GM18907 (cell line): ENCODE results near the gene ZNF652.
"Not testable (repeated sequence)": the region's sequence is repeated elsewhere in the genome, so short reads cannot be mapped to it uniquely, and the experiment has no call there.

Experiments
- ATAC-seq: cut with Tn5 transposase; IDR thresholded peaks from one replicate; pipeline ENCODE4 v1.9.1; 2021; ENCODE audit warnings: mild to moderate bottlenecking, moderate library complexity; ENCODE audit not compliant: unreplicated experiment

The ZNF652 gene

DNA sequence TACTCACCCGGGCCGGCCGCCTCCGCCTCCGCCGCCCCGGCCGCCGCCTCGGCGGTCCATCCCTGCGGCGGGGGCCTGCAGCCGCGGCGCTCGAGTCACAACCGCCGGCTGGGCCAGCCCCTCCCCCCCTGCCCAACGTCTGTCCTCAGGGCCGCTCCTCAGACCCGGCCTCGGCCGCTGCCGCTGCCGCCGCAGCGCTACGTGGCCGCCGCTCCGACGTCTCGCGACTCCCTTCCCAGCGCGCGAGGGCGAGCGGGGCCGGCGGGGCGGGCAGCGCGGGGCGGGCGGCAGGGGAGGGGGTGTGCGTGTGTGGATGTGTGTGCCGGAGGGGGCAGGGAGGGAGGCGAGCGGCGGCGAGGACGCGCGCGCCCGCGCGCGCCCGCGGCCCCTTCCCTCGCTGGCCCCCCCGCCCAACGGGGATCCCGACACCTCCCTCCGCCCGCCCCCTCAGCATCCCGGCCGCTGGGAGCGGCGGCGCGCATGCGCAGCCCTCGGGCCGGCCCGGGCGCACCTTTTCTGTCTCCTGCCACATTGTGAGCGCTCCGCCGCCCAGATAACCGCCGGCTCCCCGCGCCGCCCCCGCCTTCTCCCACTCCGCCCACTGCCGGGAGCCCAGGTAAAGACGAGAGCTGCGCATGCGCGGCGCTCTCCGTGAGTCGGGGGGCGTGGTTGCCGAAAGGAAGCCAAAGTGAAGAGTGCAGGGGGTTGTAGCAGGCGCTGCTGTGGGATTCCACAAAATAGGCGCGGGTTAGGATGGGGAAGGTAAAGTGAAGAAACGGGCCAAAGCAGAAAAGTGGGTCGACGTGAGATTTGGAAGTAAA lies at the start of gene ZNF652:
ZNF652 (minus strand) TSS at position 349 of the 821 bp plus-strand sequence. CDS start 44,525 bp downstream, outside the sequence.
- ATAC-seq, result peak; percentile 59

DNA sequence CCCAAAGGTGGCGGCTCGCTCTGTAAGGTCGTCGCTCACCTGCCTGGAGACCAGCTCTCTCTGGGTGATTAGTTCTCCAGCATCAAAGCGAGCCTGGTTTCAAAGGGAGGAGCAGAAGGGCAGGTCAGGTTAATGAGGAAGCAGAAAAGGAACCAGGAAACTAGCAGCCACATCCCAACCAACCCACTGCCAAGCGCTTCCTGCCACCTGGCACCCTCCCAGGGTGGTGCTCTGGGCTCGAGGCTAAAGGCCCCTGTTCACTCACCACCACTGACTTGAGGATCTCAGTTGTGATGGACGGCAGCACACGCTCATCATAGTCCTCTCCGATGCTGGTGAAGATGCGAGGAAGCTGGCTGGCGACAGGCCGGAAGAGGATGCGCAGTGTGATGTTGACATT lies 47.0 kb upstream of the ZNF652 start:
- no peak for ATAC-seq

DNA sequence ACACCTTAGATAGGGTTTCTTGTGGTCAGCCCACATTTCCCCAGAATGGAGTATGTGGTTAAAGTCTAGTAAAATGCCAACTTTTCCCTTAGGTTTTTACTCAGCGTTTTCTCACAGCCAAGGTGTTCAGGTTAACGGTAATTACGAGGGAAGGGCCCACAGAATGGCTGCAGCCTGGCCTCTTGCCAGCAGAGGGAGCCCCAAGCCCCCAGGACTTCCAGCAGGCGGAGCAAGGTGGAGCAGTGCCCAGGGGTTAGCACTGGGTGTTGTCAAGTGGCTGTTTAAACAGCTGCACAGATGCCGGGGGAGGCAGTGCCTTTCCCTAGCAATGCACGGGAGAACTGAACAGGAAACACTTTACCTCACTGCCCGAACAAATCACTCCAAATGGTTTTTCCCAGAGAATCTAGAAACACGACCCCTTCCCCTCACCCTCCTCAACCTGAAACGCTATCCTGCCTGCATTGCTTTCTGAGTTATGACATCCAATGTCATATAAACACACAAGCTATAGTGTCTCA lies 46.0 kb upstream of the ZNF652 start:
- peak; percentile 49 for ATAC-seq

DNA sequence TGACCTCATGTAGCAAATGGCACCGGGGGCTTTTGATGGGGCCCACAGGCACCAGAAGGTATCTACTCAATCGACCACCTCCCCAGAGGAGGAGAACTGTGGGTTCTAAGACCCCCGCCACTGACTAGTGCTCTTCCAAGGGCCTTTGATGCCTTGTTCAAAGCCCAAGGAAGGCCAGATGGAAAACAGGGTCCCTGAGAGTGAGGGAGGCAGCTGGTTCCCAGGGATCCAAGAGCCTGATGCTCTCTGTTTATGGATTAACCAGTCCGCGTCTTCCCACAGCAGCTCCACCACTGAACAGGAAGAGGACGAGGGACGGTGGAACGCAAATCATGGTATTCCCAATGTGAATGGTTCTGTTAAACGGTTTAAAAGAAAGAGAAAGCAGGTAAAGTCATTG lies 45.0 kb upstream of the ZNF652 start:
- no peak for ATAC-seq

- ATAC-seq, result no peak
Measured at GRCh38 chr17:49406421-49407061, 44.5 kb upstream of the ZNF652 start.

DNA sequence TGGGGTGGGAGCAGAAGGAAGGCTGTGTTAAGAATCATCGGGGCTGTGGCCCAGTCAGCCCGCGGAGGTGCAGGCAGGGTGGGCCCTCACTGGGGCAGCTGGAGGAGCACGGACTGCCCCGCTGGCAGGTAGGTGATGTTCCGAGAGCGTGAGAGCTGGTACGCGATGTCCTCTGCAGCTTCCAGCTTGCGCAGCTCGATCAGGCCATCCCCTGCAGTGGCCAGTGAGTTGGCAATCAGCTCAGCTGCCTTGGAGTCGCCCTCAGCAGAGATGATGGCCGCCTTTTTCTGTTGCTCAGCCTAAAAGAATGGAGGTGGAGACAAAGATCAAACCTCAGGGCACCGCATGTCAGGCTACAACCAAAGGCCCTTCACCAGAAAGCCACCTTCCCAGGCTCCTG lies 42.9 kb upstream of the ZNF652 start:
- ATAC-seq, result no peak

DNA sequence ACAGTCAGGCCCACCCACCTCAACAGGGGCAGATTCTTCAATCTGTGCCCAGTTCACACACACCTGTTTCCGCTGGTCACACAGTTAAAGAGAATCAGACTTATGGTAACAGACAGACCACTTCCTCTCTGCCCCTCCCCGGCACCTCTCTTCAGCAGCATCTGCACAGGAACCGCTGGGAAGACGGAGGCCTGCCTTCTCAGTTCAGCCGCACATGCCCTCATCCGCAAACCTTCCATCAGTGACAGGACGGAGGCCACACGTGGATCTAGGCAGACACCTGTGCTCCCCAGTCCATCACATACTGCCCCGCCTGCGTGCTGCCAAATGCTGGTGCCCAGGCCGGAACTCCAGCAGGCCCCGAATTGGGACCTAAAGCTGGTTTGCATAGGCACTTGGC lies 42.3 kb upstream of the ZNF652 start:
- peak; percentile 56 for ATAC-seq

DNA sequence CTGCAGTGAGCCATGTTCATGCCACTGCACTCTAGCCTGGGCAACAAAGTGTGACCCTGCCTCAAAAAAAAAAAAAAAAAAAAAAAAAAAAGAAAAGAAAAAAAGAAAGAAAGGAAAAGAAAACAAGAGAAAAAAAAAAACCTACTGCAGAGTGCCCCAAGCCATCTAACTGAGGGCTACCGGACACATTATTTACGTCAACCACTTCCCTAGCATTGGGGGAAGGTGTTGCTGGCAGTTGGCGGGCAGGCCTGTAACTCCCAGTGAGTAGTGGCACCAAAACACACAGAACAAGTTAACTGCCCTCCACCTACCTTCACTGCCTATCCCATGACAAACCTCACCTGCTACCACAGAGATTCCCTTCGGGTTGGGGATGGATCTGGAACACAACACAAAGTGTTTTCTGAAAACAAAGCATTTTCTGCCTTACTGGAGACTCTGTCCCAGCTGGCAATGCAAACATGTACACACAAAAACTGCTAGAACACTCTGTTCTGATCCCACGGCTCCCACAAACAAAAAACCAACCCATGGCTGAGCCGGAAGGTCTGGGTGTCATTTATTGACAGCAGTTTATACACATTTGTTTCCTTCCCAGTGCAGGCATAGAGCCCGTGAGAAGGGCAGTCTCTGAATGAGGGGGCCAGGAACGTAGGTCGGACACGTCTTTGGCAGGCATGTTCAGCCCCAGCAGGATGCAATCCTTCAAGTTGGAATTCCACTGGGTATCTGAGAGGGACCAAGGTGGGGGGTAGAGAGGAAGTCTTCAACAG lies 41.7 kb upstream of the ZNF652 start:
- ATAC-seq, result no peak

DNA sequence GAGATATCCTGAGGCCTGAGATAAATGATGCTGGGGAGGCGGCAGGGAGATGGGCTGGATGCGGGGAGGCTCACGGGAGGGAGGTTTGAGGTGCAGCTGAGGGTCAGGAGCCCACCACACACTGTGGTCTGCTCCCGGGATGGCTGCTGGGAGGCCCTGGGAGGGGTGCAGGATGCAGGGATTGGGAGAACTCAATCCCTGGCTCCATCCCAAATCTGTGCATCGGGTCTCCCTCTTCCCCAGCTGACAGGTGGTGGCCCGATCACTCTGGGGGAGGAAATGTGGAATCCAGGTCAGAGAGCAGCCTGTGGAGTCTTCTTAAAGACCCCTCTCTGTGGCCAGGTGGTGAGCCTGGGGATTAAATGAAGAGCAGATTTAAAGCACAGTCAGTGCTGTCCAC lies 40.7 kb upstream of the ZNF652 start:
- ATAC-seq, result no peak

- ATAC-seq, result no peak
Measured at GRCh38 chr17:49401971-49402611, 40.0 kb upstream of the ZNF652 start.

GRCh38 chr17:49399995-49400394 lies 37.9 kb upstream of the ZNF652 start:
- no peak for ATAC-seq

- no peak for ATAC-seq
Measured at GRCh38 chr17:49397586-49397985, 35.5 kb upstream of the ZNF652 start.

DNA sequence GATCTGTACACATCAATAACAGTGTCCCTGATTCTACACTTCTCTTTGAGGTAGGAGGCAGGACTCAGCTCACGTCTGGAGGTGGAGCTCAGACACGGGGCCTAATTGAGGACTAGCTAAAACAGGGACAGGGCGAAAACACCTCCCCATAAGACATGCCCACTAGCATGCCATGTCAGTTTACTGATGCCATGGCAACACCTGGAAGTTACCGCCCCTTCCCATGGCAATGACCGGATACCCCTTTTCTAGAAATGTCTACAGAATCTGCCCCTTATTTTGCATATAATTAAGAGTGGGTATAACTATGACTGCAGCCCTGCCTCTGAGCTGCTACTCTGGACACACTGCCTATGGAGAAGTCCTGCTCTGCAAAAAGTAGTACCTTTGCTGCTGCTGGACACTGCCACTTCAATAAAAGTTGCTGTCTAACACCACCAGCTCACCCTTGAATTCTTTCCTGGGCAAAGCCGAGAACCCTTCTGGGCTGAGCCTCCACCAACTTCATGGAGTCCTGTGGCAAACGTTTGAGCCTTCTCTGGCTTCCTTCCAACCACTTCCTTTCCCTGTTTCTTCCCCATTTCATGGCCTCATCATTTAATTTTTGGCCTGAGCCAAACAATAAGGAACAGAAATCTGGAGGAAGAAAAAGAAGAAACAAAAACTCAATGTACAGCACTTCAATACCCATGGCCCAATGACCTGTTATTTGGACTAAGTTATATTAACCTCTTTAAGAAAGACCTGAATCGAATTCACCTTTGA lies 31.6 kb upstream of the ZNF652 start:
- no peak for ATAC-seq

DNA sequence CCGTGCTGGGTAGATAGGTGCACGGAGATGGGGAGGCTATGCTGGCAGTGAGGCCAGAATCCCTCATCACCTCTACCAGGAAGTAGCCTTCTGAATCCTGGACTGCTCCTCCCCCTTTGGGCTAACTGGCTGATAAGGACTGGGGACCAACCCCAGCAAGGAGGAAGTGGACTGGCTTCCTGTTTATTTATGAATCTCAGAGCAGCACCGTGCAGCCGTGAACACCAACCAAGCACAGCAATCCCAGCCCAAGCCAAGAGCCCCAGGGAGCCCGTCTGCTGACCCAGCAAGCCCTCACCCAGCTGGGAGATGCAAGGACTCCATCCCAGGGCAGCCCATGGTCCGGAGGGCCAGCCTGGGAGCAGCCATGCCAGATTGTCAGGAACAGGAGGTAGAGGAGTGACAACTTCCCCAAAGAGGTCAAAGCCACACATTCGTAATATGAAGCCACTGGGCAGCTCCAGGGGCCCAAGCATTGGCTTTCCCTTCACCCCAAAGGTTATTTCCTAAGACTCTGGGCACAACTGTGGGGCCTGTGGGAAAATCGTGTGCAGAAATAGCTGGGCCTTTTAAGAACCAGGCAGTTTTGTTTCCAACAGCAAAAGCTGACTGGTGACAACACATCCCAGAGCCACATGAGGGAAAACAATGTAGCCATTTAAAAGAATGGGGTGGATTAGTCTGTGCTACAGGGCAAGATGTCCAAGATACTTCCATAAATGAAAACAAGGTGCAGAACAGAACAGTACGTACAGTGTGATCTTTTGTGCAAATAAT lies 28.7 kb upstream of the ZNF652 start:
- ATAC-seq, result no peak

DNA sequence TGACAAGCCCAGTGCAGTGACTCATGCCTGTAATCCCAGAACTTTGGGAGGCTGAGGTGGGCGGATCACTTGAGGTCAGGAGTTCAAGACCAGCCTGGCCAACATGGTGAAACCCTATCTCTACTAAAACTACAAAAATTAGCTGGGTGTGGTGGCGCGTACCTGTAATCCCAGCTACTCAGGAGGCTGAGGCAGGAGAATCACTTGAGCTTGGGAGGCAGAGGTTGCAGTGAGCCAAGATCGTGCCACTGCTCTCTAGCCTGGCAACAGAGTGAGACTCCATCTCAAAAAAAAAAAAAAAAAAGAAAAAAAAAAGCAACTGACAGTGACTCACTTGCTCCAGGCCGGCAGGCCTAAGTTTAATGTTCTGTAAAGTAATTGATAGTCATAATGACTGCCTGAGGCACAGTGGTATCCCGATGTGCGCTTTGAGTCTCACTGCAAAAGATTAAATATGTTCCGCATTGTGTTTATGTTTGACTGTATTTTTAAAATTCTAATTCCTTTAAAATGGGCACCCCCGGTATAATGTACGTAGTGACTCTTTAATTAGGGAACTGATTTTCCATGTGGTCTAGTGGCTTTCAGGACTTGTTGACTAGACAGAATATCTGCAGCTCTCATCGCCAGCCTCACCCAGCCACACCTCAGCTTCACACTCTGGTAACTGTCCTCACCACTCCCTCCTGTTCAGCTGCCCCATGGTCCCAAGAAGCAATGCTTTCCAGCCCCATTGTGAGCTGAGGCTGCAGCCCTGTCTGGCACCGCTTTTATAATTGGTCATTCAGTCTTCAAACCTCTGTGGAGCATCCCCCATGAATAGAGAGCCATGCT lies 27.7 kb upstream of the ZNF652 start:
- not testable (repeated sequence) for ATAC-seq

GRCh38 chr17:49388692-49389513 lies 26.9 kb upstream of the ZNF652 start:
- ATAC-seq, result no peak

- ATAC-seq, result peak; percentile 42
Measured at GRCh38 chr17:49388290-49388640, 26.2 kb upstream of the ZNF652 start.
